H1 (cell line): ENCODE measurements around the gene AGBL1.

ENCODE experiments used
- ATF3 ChIP-seq: IDR thresholded peaks from 2 replicates; pipeline ENCODE4 v1.6.1; 2011; ENCODE audit warnings: low read depth, mild to moderate bottlenecking, low read length; ENCODE audit not compliant: insufficient read depth
- BCL11A ChIP-seq, 2 experiments: IDR thresholded peaks; one replicate each; pipeline ENCODE4 v1.6.1; 2011; ENCODE audit warnings: low read depth in 2 of 2, low read length in 2 of 2, mild to moderate bottlenecking in 2 of 2
- CHD1 ChIP-seq: IDR thresholded peaks from 2 replicates; pipeline ENCODE4 v1.6.1; 2012; ENCODE audit warnings: low read depth, low read length, improper control_type of control experiment
- CREB1 ChIP-seq: IDR thresholded peaks from 2 replicates; pipeline ENCODE4 v1.6.1; 2012; ENCODE audit warnings: inconsistent platforms
- CTCF ChIP-seq, 3 experiments: IDR thresholded peaks; 1 replicate in 2 of 3; 2 replicates in 1 of 3; pipeline versions ENCODE4 v1.5.1 to v1.6.1; 2011; ENCODE audit warnings: low read length in 3 of 3, mild to moderate bottlenecking in 3 of 3, inconsistent platforms in 2 of 3, low read depth in 1 of 3, moderate library complexity in 1 of 3; ENCODE audit not compliant: insufficient read depth in 1 of 3; ENCODE audit errors: control extremely low read depth in 1 of 3
- JUND ChIP-seq: IDR thresholded peaks from 2 replicates; pipeline ENCODE4 v1.6.1; 2011; ENCODE audit warnings: mild to moderate bottlenecking, improper control_type of control experiment, low read length
- MAX ChIP-seq: IDR thresholded peaks from 2 replicates; pipeline ENCODE4 v1.6.1; 2012; ENCODE audit warnings: inconsistent platforms
- POLR2AphosphoS5 ChIP-seq: IDR thresholded peaks from 2 replicates; pipeline ENCODE4 v1.6.1; 2011; ENCODE audit warnings: low read depth, low read length
- RAD21 ChIP-seq, 2 experiments: IDR thresholded peaks in 1 of 2; conservative IDR thresholded peaks in 1 of 2; 2 replicates each; pipeline ENCODE4 v1.6.1; 2011; ENCODE audit warnings: low read depth in 2 of 2, low read length in 2 of 2, improper control_type of control experiment in 1 of 2, inconsistent platforms in 1 of 2, mild to moderate bottlenecking in 1 of 2, moderate library complexity in 1 of 2
- SAP30 ChIP-seq: fragments of 300-600 bp; sonication (generic); IDR thresholded peaks from 2 replicates; pipeline ENCODE4 v1.7.1; 2012; ENCODE audit warnings: low read length, moderate library complexity, mild to moderate bottlenecking, inconsistent platforms; ENCODE audit not compliant: insufficient read depth, insufficient replicate concordance
- TAF7 ChIP-seq: optimal IDR thresholded peaks from 2 replicates; pipeline ENCODE3; 2011; ENCODE audit warnings: low read depth, mild to moderate bottlenecking, inconsistent platforms, low read length, moderate library complexity, borderline replicate concordance
- USF2 ChIP-seq: IDR thresholded peaks from 2 replicates; pipeline ENCODE4 v1.6.1; 2011; ENCODE audit warnings: low read length, improper control_type of control experiment

GRCh38 chr15:86595741-86596140, 516.1 kb downstream of the AGBL1 start:
- no peak for TF ChIP-seq CTCF (IDR thresholded peaks at IDR 0.05; ENCODE audit: control extremely low read depth in 1 of 3, insufficient read depth in 1 of 3, low read depth in 1 of 3, low read length in 3 of 3)
- no peak for TF ChIP-seq USF2
- TF ChIP-seq POLR2AphosphoS5, result no peak
- TF ChIP-seq CHD1, result no peak
- TF ChIP-seq CREB1, result no peak
- TF ChIP-seq MAX, result no peak
- TF ChIP-seq ATF3, result no peak
- TF ChIP-seq BCL11A (IDR thresholded peaks at IDR 0.05; ENCODE audit: low read depth in 2 of 2, low read length in 2 of 2), result no peak
- no peak for TF ChIP-seq RAD21 (IDR thresholded peaks at IDR 0.05 in 1 of 2, conservative IDR thresholded peaks at IDR 0.05 in 1 of 2; ENCODE audit: low read depth in 2 of 2, low read length in 2 of 2)
- TF ChIP-seq SAP30, result no peak
- no peak for TF ChIP-seq JUND
- no peak for TF ChIP-seq TAF7
